Measurements from ENCODE around the gene CLCN1.

The CLCN1 gene

DNA sequence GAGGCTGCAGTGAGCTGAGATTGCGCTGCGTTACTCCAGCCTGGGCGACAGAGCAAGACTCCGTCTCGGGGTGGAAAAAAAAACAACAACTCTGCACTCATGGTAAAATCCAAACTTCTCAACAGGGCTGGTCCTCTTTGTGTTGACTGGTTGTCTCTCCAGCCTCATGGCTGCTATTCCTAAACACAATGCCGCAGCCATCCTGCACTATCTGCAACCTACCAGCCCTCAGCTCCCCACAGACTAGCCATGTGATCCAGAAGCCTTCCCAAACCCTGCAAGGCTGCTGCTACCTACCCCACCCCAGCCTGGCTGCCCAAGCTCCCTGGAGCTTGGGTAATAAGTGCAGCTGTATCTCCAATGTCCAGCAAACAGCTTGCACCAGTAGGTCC is 77.0 kb downstream of the CLCN1 start:
- TF ChIP-seq, protein P1, sequence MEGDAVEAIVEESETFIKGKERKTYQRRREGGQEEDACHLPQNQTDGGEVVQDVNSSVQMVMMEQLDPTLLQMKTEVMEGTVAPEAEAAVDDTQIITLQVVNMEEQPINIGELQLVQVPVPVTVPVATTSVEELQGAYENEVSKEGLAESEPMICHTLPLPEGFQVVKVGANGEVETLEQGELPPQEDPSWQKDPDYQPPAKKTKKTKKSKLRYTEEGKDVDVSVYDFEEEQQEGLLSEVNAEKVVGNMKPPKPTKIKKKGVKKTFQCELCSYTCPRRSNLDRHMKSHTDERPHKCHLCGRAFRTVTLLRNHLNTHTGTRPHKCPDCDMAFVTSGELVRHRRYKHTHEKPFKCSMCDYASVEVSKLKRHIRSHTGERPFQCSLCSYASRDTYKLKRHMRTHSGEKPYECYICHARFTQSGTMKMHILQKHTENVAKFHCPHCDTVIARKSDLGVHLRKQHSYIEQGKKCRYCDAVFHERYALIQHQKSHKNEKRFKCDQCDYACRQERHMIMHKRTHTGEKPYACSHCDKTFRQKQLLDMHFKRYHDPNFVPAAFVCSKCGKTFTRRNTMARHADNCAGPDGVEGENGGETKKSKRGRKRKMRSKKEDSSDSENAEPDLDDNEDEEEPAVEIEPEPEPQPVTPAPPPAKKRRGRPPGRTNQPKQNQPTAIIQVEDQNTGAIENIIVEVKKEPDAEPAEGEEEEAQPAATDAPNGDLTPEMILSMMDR (IDR thresholded peaks at IDR 0.05; ENCODE audit: control insufficient read depth, extremely low read depth, insufficient read depth), result no peak
- DNase-seq (ENCODE audit: low read depth), result no peak
- no peak overlapping the region for H3K4me3 ChIP-seq (ENCODE audit: low read depth, low read length)

DNA sequence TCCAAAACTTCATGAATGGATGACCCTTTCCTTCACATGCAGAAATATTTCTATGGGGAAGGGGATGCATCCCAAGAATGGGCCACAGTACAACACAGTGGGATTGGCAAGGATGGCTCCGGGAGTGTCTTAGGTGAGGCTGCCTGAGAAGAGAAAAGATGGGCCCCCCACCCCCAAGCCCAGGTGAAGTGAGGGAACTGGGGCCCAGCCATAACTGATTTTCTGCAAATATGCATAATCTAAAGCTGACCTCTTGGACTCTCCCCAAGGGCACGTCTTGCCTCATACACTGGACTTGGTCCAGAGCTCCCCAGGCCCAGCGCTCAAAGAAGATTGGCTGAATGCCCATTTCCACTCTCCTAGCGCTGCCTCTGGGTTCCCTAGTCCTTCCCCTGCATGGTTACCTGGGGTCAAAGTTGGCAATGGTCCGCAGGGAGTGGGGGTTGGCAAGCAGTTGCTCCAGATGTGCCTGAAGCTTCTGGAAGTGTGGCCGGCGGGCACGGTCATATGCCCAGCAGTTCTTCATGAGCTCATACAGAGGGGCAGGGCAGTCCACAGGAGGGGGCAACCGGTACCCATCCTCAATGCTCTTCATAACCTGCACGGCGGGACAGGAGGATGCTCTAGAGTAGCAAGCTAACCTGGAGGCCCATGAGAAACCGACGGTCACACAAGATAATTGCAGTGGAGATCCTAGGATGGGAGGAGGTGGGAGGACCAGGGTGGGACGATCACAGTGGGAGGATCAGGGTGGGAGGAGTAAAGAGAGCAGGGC is 77.5 kb downstream of the CLCN1 start:
- no peak for DNase-seq (ENCODE audit: low read depth)
- TF ChIP-seq, protein P1 (IDR thresholded peaks at IDR 0.05; ENCODE audit: control insufficient read depth, extremely low read depth, insufficient read depth), result no peak
- H3K4me3 ChIP-seq (ENCODE audit: low read depth, low read length), result no peak overlapping the region

DNA sequence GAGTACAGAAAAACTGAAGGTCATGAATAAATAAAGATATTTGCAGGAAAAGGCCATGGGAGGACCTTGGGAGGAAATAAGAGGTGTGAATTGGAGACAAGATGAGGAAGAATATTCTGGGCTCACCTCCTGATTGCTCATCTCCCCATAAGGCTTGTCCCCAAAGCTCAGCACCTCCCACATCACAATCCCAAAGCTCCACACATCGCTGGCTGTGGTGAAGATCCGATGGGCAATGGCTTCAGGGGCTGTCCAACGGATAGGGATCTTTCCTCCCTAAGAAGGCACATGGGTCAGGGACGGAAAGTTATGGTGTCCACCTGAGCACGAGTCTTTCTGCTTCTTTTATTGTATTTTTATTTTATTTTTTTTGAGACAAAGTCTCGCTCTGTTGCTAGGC is 78.2 kb downstream of the CLCN1 start:
- no peak overlapping the region for H3K4me3 ChIP-seq (ENCODE audit: low read depth, low read length)
- TF ChIP-seq, protein P1 (IDR thresholded peaks at IDR 0.05; ENCODE audit: control insufficient read depth, extremely low read depth, insufficient read depth), result no peak
- no peak for DNase-seq (ENCODE audit: low read depth)

DNA sequence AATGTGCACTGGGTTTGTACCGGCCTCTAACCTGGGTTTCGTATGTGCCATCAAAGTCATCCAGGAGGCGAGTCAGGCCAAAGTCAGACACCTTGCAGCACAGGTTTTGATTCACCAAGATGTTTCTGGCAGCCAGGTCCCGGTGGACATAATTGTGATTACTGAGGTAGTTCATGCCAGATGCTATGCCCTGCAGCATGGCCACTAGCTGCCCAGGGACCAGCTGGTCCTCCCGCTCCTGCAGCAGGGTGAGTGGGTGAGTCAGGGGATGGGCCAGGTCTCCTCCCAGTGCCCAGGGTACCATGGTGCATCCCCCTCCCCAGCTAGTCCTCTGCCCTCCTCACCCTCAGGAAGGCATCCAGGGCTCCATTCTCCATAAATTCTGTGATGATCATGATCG is 78.9 kb downstream of the CLCN1 start:
- DNase-seq (ENCODE audit: low read depth), result no peak
- H3K4me3 ChIP-seq (ENCODE audit: low read depth, low read length), result no peak overlapping the region
- TF ChIP-seq, protein P1 (IDR thresholded peaks at IDR 0.05; ENCODE audit: control insufficient read depth, extremely low read depth, insufficient read depth), result no peak

- peak; percentile 36 for DNase-seq (ENCODE audit: low read depth)
Observed at GRCh38 chr7:143395187-143396149, 79.6 kb downstream of the CLCN1 start.

DNA sequence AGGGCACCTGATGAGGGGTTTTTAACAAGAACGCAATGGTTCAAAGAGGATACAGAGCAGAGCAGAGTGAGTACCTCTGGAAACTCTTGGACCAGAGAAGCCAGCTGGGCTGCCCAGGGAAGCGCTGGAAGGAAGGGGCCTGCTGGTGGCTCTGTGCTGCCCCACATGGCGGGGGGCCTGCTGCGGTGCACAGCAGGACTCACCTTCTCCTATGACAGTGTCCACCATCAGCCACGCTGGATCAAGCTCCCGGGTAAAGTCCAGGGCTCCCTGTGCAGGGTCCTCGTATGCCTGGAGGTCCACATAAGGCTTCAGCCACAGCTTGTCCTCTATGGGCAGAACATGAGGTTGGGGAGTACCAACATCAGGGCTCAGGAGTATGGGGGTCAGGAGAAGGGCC is 80.3 kb downstream of the CLCN1 start:
- TF ChIP-seq, protein P1 (IDR thresholded peaks at IDR 0.05; ENCODE audit: control insufficient read depth, extremely low read depth, insufficient read depth), result no peak
- no peak overlapping the region for H3K4me3 ChIP-seq (ENCODE audit: low read depth, low read length)
- DNase-seq (ENCODE audit: low read depth), result no peak

More at GRCh38 chr7:143395187-143396149, 79.6 kb downstream of the CLCN1 start:
- H3K4me3 ChIP-seq (ENCODE audit: low read depth, low read length), result no peak overlapping the region
- TF ChIP-seq, protein P1 (IDR thresholded peaks at IDR 0.05; ENCODE audit: control insufficient read depth, extremely low read depth, insufficient read depth), result no peak

All from LNCaP clone FGC (cell line).